Testis (tissue), 2 donors: ENCODE results near the gene PSMG4.

ENCODE experiments used
- POLR2A ChIP-seq: fragments of 450-650 bp; IDR thresholded peaks from one replicate; pipeline ENCODE4 v1.6.1; 2017; ENCODE audit warnings: antibody characterized with exemption, mild to moderate bottlenecking, moderate library complexity
- TF ChIP-seq, protein P1 (sequence below), 3 experiments: fragments of 450-650 bp in 2 of 3; fragments of 200-600 bp in 1 of 3; sonication (generic) in 1 of 3; IDR thresholded peaks; one replicate each; pipeline ENCODE4 v1.5.1; 2016 to 2019; ENCODE audit warnings: antibody characterized with exemption in 3 of 3, mild to moderate bottlenecking in 2 of 3, moderate library complexity in 1 of 3

DNA sequence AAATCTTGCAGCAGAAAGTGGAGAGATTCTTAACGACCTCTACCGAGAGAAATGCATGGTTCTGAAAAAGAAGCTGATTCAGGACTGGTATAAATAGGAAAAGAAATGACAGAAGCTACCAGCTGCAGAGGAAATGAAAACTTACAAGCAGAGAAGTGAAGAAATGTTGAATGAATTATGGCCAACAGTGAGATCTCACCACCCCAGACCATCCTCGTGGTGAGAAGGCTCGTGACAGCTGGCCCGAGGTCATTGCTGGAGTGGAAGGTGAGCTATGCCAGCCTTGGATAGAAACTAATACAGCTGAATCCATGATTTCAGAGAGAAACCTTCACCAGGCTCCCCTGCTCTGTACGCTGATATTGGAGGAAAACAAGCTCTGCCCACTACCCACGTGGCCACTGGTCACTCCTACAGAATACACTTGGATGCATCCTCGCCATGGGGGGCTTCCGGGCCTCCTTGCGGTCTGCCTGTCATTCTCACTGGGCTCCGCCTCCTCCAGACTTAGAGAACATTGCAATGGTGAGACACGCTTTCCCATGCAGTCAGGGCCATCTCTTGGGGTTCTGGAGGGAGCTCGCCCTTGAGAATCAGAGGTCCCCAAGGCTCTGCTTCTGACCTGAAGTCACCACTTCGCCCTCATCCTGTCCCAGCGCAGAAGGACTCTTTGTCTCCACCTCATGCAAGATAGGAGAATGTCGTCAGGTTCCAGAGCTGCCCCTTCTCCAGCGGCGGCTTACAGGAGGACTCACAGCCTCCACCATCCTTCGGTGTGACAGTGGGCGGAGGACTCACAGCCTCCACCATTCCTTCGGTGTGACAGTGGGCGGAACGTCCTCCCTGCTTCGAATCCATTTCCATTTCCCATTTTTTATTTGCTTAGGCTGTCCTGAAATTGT is 20.7 kb upstream of the PSMG4 start:
- TF ChIP-seq, protein P1, sequence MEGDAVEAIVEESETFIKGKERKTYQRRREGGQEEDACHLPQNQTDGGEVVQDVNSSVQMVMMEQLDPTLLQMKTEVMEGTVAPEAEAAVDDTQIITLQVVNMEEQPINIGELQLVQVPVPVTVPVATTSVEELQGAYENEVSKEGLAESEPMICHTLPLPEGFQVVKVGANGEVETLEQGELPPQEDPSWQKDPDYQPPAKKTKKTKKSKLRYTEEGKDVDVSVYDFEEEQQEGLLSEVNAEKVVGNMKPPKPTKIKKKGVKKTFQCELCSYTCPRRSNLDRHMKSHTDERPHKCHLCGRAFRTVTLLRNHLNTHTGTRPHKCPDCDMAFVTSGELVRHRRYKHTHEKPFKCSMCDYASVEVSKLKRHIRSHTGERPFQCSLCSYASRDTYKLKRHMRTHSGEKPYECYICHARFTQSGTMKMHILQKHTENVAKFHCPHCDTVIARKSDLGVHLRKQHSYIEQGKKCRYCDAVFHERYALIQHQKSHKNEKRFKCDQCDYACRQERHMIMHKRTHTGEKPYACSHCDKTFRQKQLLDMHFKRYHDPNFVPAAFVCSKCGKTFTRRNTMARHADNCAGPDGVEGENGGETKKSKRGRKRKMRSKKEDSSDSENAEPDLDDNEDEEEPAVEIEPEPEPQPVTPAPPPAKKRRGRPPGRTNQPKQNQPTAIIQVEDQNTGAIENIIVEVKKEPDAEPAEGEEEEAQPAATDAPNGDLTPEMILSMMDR (IDR thresholded peaks at IDR 0.05): no peak
- TF ChIP-seq POLR2A: no peak
